Spleen (tissue), 11 donors: ENCODE results near the gene APOA4. TPM values are rescaled to one million over a fixed set of nuclear protein-coding genes. Genes with fewer than 3 reads are reported as not detected.

Source experiments
- DNase-seq: peaks from one replicate; pipeline ENCODE4 v3.0.0-alpha.2; 2020
- H3K27ac ChIP-seq, 8 donors: fragments of 200-600 bp; sonication (generic) in 7 of 8; 1 replicate in 4 of 8; 2 replicates in 4 of 8; pipeline versions ENCODE4 v1.5.0 to v1.8.0; 2016 to 2021; ENCODE audit warnings: inconsistent platforms in 4 of 8, mild to moderate bottlenecking in 4 of 8, moderate library complexity in 1 of 8
- H3K27me3 ChIP-seq, 7 donors: fragments of 200-600 bp; sonication (generic) in 6 of 7; replicated peaks in 1 of 7; 1 replicate in 4 of 7; 2 replicates in 3 of 7; pipeline versions ENCODE4 v1.5.0 to v1.8.0; 2016 to 2021; ENCODE audit warnings: inconsistent platforms in 3 of 7, mild to moderate bottlenecking in 1 of 7
- H3K36me3 ChIP-seq, 6 donors: fragments of 200-600 bp; sonication (generic) in 5 of 6; 1 replicate in 4 of 6; 2 replicates in 2 of 6; pipeline versions ENCODE4 v1.5.0 to v1.8.0; 2016 to 2021; ENCODE audit warnings: inconsistent platforms in 2 of 6
- H3K4me1 ChIP-seq, 6 donors: fragments of 200-600 bp; sonication (generic) in 5 of 6; 1 replicate in 3 of 6; 2 replicates in 3 of 6; pipeline versions ENCODE4 v1.5.0 to v1.8.0; 2016 to 2021; ENCODE audit warnings: inconsistent platforms in 3 of 6
- H3K4me3 ChIP-seq, 8 donors: fragments of 200-600 bp; sonication (generic) in 7 of 8; 1 replicate in 4 of 8; 2 replicates in 4 of 8; pipeline versions ENCODE4 v1.5.0 to v1.8.0; 2016 to 2021; ENCODE audit warnings: inconsistent platforms in 4 of 8, mild to moderate bottlenecking in 4 of 8, moderate library complexity in 2 of 8
- H3K9me3 ChIP-seq, 8 donors: fragments of 200-600 bp; sonication (generic) in 7 of 8; 1 replicate in 4 of 8; 2 replicates in 4 of 8; pipeline versions ENCODE4 v1.5.0 to v1.8.0; 2016 to 2021; ENCODE audit warnings: inconsistent platforms in 4 of 8
- POLR2A ChIP-seq, 3 donors: fragments of 450-650 bp; IDR thresholded peaks; one replicate each; pipeline ENCODE4 v1.5.1; 2017; ENCODE audit warnings: antibody characterized with exemption in 3 of 3, mild to moderate bottlenecking in 1 of 3
- POLR2AphosphoS5 ChIP-seq, 3 donors: sonication (generic); formaldehyde crosslinking; IDR thresholded peaks; one replicate each; pipeline ENCODE4 v1.5.1; 2017; ENCODE audit warnings: antibody characterized with exemption in 3 of 3
- WGBS, 5 donors: extraction: QIAGEN DNeasy Blood & Tissue Kit in 3 of 5; methylation state at CpG; one replicate each; pipeline versions ENCODE4 v1.1.5 to v1.1.7; 2013 to 2018; 5-methylcytosine and 5-hydroxymethylcytosine counted together
- intact Hi-C: fragments of 100-400 bp; cut with DNase I; formaldehyde crosslinking; loops from one replicate; pipeline ENCODE4 v1.15.0; 2023; ENCODE audit warnings: low total_unique reads
- polyA plus RNA-seq, 3 donors: library from polyadenylated mRNA; stranded (reverse); fragments of 200-250 nt; gene quantifications; one replicate each; pipeline ENCODE4 v1.2.1, GENCODE V29; 2013
- total RNA-seq, 7 donors: library from RNA; depleted of rRNA in 3 of 7; stranded (reverse); fragments of >200 nt in 3 of 7; fragmentation: NEBNext Ultra II Directional in 4 of 7; extraction: Animal tissue kit (Norgen Biotek cat#: 25700) in 4 of 7; gene quantifications; one replicate each; pipeline versions ENCODE4 v1.1.0 to v1.2.1, GENCODE V29; 2016 to 2021
- TF ChIP-seq, protein P1 (sequence below), 11 experiments: fragments of 200-600 bp in 7 of 11; fragments of 450-650 bp in 4 of 11; sonication (generic) in 4 of 11; IDR thresholded peaks in 8 of 11; conservative IDR thresholded peaks in 3 of 11; 1 replicate in 7 of 11; 2 replicates in 4 of 11; pipeline versions ENCODE4 v1.4.0 to v1.8.0; 2016 to 2021; ENCODE audit warnings: antibody characterized with exemption in 11 of 11, inconsistent platforms in 4 of 11, mild to moderate bottlenecking in 1 of 11
- donor health status: healthy with polysubstance abuse.
- donor health status: DM: no; HTN: no; CAD: no; lungs with moderate emphysema.
- donor health status: DM: no; HTN: no; CAD: no.
- donor health status: Bipolar disorder and iron deficiency.
- donor health status: healthy.
- donor health status: DM: no; HTN: no; CAD: no.
- donor health status: DM: yes; HTN: yes; CAD: no.

The APOA4 gene
- total and polyA plus RNA-seq, 10 donors: 0.05 to 0.16 TPM; not detected in 8

DNA sequence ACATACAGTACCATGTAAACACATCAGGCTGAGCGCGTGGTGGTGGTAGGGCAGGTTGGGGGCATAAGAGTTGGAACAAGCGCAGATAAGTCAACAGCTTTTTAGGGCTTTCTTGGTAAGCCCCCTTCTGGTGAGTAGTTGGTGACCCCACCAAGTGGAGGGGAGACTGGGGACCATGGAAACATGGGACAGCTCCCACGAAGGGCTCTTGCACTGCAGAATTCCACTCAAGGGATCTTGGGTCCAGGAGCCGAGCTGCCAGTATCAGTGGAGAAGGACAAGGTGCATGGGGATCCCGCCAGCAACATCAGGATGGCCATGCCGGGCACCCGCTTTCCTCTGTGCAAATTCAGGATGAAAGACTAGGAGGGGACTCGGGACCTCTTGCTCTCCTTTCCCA is 20.6 kb upstream of the APOA4 start:
- peaks cover 0 to 63% (median 52%) of the 10 kb centered on the region in 6 donors for H3K36me3 ChIP-seq
- H3K9me3 ChIP-seq: no peaks in the 10 kb centered on the region
- no peak overlapping the region for H3K27ac ChIP-seq
- peak; percentile 56 for DNase-seq
- no peaks in the 10 kb centered on the region for H3K27me3 ChIP-seq
- no peak overlapping the region for H3K4me3 ChIP-seq
- intact Hi-C loops: no loop called here
- H3K4me1 ChIP-seq: peaks cover 0 to 8% (median 3%) of the 10 kb centered on the region in 6 donors
- TF ChIP-seq POLR2AphosphoS5 (IDR thresholded peaks at IDR 0.05) (no peak), POLR2A (IDR thresholded peaks at IDR 0.05) (no peak)
- TF ChIP-seq, protein P1, sequence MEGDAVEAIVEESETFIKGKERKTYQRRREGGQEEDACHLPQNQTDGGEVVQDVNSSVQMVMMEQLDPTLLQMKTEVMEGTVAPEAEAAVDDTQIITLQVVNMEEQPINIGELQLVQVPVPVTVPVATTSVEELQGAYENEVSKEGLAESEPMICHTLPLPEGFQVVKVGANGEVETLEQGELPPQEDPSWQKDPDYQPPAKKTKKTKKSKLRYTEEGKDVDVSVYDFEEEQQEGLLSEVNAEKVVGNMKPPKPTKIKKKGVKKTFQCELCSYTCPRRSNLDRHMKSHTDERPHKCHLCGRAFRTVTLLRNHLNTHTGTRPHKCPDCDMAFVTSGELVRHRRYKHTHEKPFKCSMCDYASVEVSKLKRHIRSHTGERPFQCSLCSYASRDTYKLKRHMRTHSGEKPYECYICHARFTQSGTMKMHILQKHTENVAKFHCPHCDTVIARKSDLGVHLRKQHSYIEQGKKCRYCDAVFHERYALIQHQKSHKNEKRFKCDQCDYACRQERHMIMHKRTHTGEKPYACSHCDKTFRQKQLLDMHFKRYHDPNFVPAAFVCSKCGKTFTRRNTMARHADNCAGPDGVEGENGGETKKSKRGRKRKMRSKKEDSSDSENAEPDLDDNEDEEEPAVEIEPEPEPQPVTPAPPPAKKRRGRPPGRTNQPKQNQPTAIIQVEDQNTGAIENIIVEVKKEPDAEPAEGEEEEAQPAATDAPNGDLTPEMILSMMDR (IDR thresholded peaks at IDR 0.05 in 8 of 11, conservative IDR thresholded peaks at IDR 0.05 in 3 of 11): no peak
- 93 to 99% (median 95%) methylated on average over 9 of the region's 9 CpGs for WGBS, 5 donors

DNA sequence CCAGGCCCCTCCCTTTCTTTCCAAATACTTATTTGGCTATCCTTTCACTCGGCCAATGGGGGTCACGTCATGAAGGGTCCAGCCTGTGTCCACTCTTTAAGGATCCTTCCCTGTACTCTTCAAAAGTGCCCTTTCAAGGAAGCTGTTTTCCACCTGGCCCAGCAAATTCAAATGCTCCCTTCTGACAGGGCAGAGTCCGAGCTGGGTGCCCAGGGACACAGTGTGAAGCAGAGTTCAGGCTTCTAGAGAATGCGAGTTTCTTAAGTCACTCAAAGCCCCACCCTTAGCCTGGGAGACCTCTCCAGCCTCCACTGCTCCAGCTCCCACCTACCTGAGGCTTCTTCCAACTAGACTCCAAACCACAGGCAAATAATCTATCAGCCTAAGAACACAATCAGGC is 19.8 kb upstream of the APOA4 start:
- no peak for TF ChIP-seq POLR2A (IDR thresholded peaks at IDR 0.05)
- TF ChIP-seq POLR2AphosphoS5 (IDR thresholded peaks at IDR 0.05): no peak
- TF ChIP-seq, protein P1 (IDR thresholded peaks at IDR 0.05 in 8 of 11, conservative IDR thresholded peaks at IDR 0.05 in 3 of 11): no peak
- WGBS, 5 donors: 91 to 97% (median 95%) methylated on average over 4 of the region's 4 CpGs
- intact Hi-C loops: no loop called here
- Histone ChIP-seq H3K27ac (no peak overlapping the region), H3K27me3 (no peaks in the 10 kb centered on the region), H3K36me3 (peaks cover 0 to 55% (median 45%) of the 10 kb centered on the region in 6 donors), H3K9me3 (no peaks in the 10 kb centered on the region), H3K4me1 (peaks cover 0 to 8% (median 3%) of the 10 kb centered on the region in 6 donors), H3K4me3 (no peak overlapping the region)
- DNase-seq: peak; percentile 29

DNA sequence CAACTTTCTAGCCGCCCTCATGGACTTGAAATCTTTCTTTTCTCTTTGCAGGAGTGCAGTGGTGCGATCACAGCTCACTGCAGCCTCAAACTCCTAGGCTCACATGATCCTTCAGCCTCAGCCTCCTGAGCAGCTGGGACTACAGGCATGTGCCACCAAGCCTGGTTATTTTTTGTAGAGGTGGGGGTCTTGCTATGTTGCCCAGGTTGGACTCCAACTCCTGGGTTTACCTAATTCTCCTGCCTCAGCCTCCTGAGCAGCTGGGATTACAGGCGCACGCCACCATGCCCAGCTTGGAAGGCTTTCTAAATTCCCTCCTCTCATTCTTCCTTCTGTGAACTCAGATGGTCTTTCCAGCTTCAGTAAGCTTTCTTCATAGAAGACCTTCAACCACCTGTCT is 19.0 kb upstream of the APOA4 start:
- no peak overlapping the region for H3K4me3 ChIP-seq
- TF ChIP-seq, protein P1 (IDR thresholded peaks at IDR 0.05 in 8 of 11, conservative IDR thresholded peaks at IDR 0.05 in 3 of 11): no peak
- TF ChIP-seq POLR2A (IDR thresholded peaks at IDR 0.05) (no peak), POLR2AphosphoS5 (IDR thresholded peaks at IDR 0.05) (no peak)
- peaks cover 0 to 47% (median 38%) of the 10 kb centered on the region in 6 donors for H3K36me3 ChIP-seq
- 96 to 99% (median 98%) methylated on average over 4 of the region's 4 CpGs for WGBS, 5 donors
- intact Hi-C loops: no loop called here
- no peak overlapping the region for H3K27ac ChIP-seq
- DNase-seq: no peak
- no peaks in the 10 kb centered on the region for H3K27me3 ChIP-seq
- H3K4me1 ChIP-seq: peaks cover 0 to 15% (median 3%) of the 10 kb centered on the region in 6 donors
- no peaks in the 10 kb centered on the region for H3K9me3 ChIP-seq

DNA sequence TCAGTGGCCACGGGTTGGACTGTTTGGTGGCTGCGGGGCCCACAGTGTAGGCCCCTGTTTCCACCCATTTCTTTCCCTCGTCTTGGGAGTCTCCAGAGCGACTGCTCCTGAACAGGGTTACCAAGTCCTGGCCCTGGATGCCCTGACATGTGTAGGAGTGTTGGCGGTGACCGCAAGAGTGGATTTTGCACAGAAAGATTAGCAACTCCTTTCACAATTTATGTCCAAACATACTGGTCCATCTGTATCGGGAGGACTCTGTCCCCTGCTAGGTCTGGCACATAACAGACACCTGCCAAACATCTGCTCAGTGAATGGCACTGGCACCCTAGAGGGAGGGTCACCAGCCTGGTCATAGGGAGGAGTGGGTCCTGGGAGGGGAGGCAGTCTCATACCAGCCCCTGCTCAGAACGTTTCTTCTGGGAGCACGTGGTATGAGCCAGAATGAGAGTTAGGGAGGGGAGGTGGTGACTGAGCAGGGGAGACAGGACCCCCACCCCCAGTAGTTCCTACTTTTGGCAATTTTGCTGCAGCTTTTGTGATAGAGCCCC is 17.7 kb upstream of the APOA4 start:
- peak; percentile 39 for DNase-seq
- Histone ChIP-seq H3K36me3 (peaks cover 0 to 34% (median 25%) of the 10 kb centered on the region in 6 donors), H3K27ac (no peak overlapping the region), H3K9me3 (no peaks in the 10 kb centered on the region), H3K4me1 (peaks cover 3 to 26% (median 11%) of the 10 kb centered on the region in 6 donors), H3K4me3 (no peak overlapping the region), H3K27me3 (no peaks in the 10 kb centered on the region)
- WGBS, 5 donors: 67 to 75% (median 75%) methylated on average over 9 of the region's 9 CpGs
- intact Hi-C loops: no loop called here
- TF ChIP-seq POLR2A (IDR thresholded peaks at IDR 0.05) (no peak), POLR2AphosphoS5 (IDR thresholded peaks at IDR 0.05) (no peak)
- TF ChIP-seq, protein P1 (IDR thresholded peaks at IDR 0.05 in 8 of 11, conservative IDR thresholded peaks at IDR 0.05 in 3 of 11): no peak
